ENCODE data around the gene ELL.

GRCh38 chr19:18558604-18559003 is 36.7 kb upstream of the ELL start:
- TF ChIP-seq EZH2 (IDR thresholded peaks at IDR 0.05; ENCODE audit: borderline replicate concordance, low read length): no peak
- TF ChIP-seq, protein P1, sequence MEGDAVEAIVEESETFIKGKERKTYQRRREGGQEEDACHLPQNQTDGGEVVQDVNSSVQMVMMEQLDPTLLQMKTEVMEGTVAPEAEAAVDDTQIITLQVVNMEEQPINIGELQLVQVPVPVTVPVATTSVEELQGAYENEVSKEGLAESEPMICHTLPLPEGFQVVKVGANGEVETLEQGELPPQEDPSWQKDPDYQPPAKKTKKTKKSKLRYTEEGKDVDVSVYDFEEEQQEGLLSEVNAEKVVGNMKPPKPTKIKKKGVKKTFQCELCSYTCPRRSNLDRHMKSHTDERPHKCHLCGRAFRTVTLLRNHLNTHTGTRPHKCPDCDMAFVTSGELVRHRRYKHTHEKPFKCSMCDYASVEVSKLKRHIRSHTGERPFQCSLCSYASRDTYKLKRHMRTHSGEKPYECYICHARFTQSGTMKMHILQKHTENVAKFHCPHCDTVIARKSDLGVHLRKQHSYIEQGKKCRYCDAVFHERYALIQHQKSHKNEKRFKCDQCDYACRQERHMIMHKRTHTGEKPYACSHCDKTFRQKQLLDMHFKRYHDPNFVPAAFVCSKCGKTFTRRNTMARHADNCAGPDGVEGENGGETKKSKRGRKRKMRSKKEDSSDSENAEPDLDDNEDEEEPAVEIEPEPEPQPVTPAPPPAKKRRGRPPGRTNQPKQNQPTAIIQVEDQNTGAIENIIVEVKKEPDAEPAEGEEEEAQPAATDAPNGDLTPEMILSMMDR (conservative IDR thresholded peaks at IDR 0.05 in 1 of 2, IDR thresholded peaks at IDR 0.05 in 1 of 2; ENCODE audit: extremely low read depth in 1 of 2, insufficient read depth in 1 of 2, low read depth in 1 of 2, low read length in 2 of 2): no peak

Data from mammary epithelial cell (primary cell).